Kidney (tissue), 14 donors: ENCODE measurements around the gene PARL. TPM values are rescaled to one million over a fixed set of nuclear protein-coding genes. Genes with fewer than 3 reads are reported as not detected.
"Not testable (repeated sequence)": the region's sequence is repeated elsewhere in the genome, so short reads cannot be mapped to it uniquely, and the experiment has no call there.

Experiments
- DNase-seq, 5 donors: peaks; one replicate each; pipeline ENCODE4 v3.0.0-alpha.2; 2013 to 2020
- FAIRE-seq: peaks from 2 replicates; lab custom pipeline; 2012; peaks lifted over from hg19 to GRCh38; lab: Jason Lieb, UNC
- H3K27ac ChIP-seq, 2 donors: one replicate each; pipeline ENCODE4 v1.7.0; 2013; ENCODE audit warnings: low read depth in 2 of 2, low read length in 2 of 2, inconsistent platforms in 1 of 2
- H3K27me3 ChIP-seq: one replicate; pipeline ENCODE4 v1.7.1; 2013; ENCODE audit warnings: low read length, inconsistent platforms; ENCODE audit not compliant: control insufficient read depth, insufficient read depth
- H3K36me3 ChIP-seq, 3 donors: one replicate each; pipeline versions ENCODE4 v1.7.0 to v1.7.1; 2013; ENCODE audit warnings: low read length in 3 of 3, control low read depth in 1 of 3, inconsistent platforms in 1 of 3; ENCODE audit not compliant: insufficient read depth in 3 of 3, control insufficient read depth in 2 of 3
- H3K4me1 ChIP-seq, 3 donors: one replicate each; pipeline versions ENCODE4 v1.7.0 to v1.7.1; 2013; ENCODE audit warnings: low read length in 3 of 3, inconsistent platforms in 1 of 3, low read depth in 1 of 3; ENCODE audit not compliant: control insufficient read depth in 2 of 3, insufficient read depth in 2 of 3
- H3K4me3 ChIP-seq, 3 donors: one replicate each; pipeline versions ENCODE4 v1.7.0 to v1.8.1; 2013; ENCODE audit warnings: low read length in 3 of 3, control low read depth in 1 of 3, inconsistent platforms in 1 of 3
- H3K9ac ChIP-seq, 3 donors: one replicate each; pipeline versions ENCODE4 v1.7.0 to v1.7.1; 2013; ENCODE audit warnings: low read length in 3 of 3, control low read depth in 1 of 3, inconsistent platforms in 1 of 3
- H3K9me3 ChIP-seq, 3 donors: one replicate each; pipeline versions ENCODE4 v1.7.0 to v1.7.1; 2013; ENCODE audit warnings: low read length in 3 of 3, control low read depth in 1 of 3, inconsistent platforms in 1 of 3; ENCODE audit not compliant: control insufficient read depth in 2 of 3, insufficient read depth in 1 of 3
- CTCF ChIP-seq: IDR thresholded peaks from 3 replicates; pipeline ENCODE4 v1.5.1; 2012; ENCODE audit warnings: mild to moderate bottlenecking, moderate library complexity, borderline replicate concordance; ENCODE audit not compliant: insufficient read depth; ENCODE audit errors: extremely low read depth
- intact Hi-C: fragments of 100-400 bp; cut with DNase I; formaldehyde crosslinking; loops from one replicate; pipeline ENCODE4 v1.11.1; 2022
- polyA plus RNA-seq: library from polyadenylated mRNA; stranded (reverse); fragments of 350-450 nt; fragmentation: Illumina TruSeq; extraction: RNeasy Lipid Tissue Mini Kit (QIAGEN cat#74804); gene quantifications from one replicate; pipeline ENCODE4 v1.2.3, GENCODE V29; 2014; ENCODE audit warnings: low read depth, low replicate concordance; ENCODE audit not compliant: insufficient read depth
- total RNA-seq: library from RNA; stranded (reverse); fragmentation: NEBNext Ultra II Directional; extraction: Animal tissue kit (Norgen Biotek cat#: 25700); gene quantifications from one replicate; pipeline ENCODE4 v1.2.1, GENCODE V29; 2021
- donor health status: control.
- donor health status: control.
- donor health status: control.
- donor health status: control.
- donor health status: control.
- donor health status: DM: yes; HTN: yes; CAD: no.
- donor health status: Normal renal cell carcinoma (clear cell type).

Gene PARL
- total and polyA plus RNA-seq, 2 donors from 2014 or later = 70.2 to 88.8 TPM

- Histone ChIP-seq H3K27ac (no peak overlapping the region), H3K9me3 (no peaks in the 10 kb centered on the region), H3K27me3 (no peaks in the 10 kb centered on the region), H3K4me1 (peaks cover 0 to 12% (median 5%) of the 10 kb centered on the region in 3 donors), H3K9ac (no peak overlapping the region), H3K4me3 (no peak overlapping the region), H3K36me3 (no peaks in the 10 kb centered on the region)
- DNase-seq = no peak
- no peak for TF ChIP-seq CTCF
- intact Hi-C loops = no loop called here
- no peak for FAIRE-seq
Observed at GRCh38 chr3:183879243-183879642, 5.4 kb downstream of the PARL start.

GRCh38 chr3:183878071-183878470, 6.6 kb downstream of the PARL start:
- Histone ChIP-seq H3K9me3 (no peaks in the 10 kb centered on the region), H3K9ac (no peak overlapping the region), H3K4me3 (no peak overlapping the region), H3K4me1 (peaks cover 0 to 6% (median 3%) of the 10 kb centered on the region in 3 donors), H3K36me3 (no peaks in the 10 kb centered on the region), H3K27ac (no peak overlapping the region), H3K27me3 (no peaks in the 10 kb centered on the region)
- intact Hi-C loops = no loop called here
- no peak for DNase-seq
- no peak for FAIRE-seq
- TF ChIP-seq CTCF = no peak

DNA sequence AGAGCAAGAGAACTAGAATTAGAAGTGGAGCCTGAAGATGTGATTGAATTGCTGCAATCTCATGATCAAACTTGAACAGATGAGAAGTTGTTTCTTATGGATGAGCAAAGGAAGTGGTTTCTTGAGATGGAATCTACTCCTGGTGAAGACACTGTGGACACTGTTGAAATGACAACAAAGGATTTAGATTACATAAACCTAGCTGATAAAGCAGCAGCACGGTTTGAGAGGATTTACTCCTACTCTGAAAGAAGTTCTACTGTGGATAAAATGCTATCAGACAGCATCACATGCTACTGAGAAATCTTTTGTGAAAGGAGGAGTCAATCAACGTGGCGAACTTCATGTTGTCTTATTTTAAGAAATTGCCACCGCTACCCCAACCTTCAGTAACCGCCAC, 7.5 kb downstream of the PARL start:
- H3K4me3 ChIP-seq, FAIRE-seq, H3K4me1 ChIP-seq, H3K27me3 ChIP-seq, H3K36me3 ChIP-seq, H3K9me3 ChIP-seq, H3K9ac ChIP-seq, intact Hi-C loops, DNase-seq, H3K27ac ChIP-seq: not testable (repeated sequence)

GRCh38 chr3:183875411-183875810, 9.3 kb downstream of the PARL start:
- Histone ChIP-seq H3K9me3 (no peaks in the 10 kb centered on the region), H3K27ac (no peak overlapping the region), H3K9ac (no peak overlapping the region), H3K4me1 (peaks cover 0 to 6% (median 0%) of the 10 kb centered on the region in 3 donors), H3K27me3 (no peaks in the 10 kb centered on the region), H3K36me3 (no peaks in the 10 kb centered on the region), H3K4me3 (no peak overlapping the region)
- intact Hi-C loops = no loop called here
- no peak for DNase-seq
- no peak for FAIRE-seq
- TF ChIP-seq CTCF = no peak
